A673 (cell line): Measurements from ENCODE around the gene MDFI.

ENCODE experiments used
- CTCF ChIP-seq: fragments of 300-800, 200-600 bp; sonication (generic); conservative IDR thresholded peaks from 2 replicates; pipeline ENCODE4 v1.5.1; 2017; ENCODE audit warnings: low read depth, mild to moderate bottlenecking, antibody characterized with exemption, low read length, moderate library complexity, mixed read lengths
- EZH2 ChIP-seq: fragments of 200-600 bp; sonication (generic); IDR thresholded peaks from 2 replicates; pipeline ENCODE4 v1.6.1; 2017; ENCODE audit warnings: borderline replicate concordance, low read depth, mild to moderate bottlenecking, mixed read lengths, antibody characterized with exemption, low read length; ENCODE audit not compliant: poor library complexity, severe bottlenecking

- TF ChIP-seq CTCF (no peak), EZH2 (no peak)
Observed at GRCh38 chr6:41637194-41638001, 870 bp upstream of the MDFI start.
